BE2C (cell line): Measurements from ENCODE around the gene PSMC1.

Experiments
- DNase-seq: peaks from one replicate; pipeline ENCODE4 v3.0.0-alpha.2; 2020
- H3K27me3 ChIP-seq: fragments of 250-450 bp; sonication (Bioruptor Pico); 2 replicates; pipeline ENCODE4 v1.5.1; 2020; ENCODE audit warnings: mild to moderate bottlenecking
- H3K36me3 ChIP-seq: fragments of 250-450 bp; sonication (Bioruptor Pico); 2 replicates; pipeline ENCODE4 v1.5.1; 2020; ENCODE audit warnings: mild to moderate bottlenecking
- H3K4me1 ChIP-seq: fragments of 250-450 bp; sonication (Bioruptor Pico); 2 replicates; pipeline ENCODE4 v1.5.1; 2020
- H3K4me3 ChIP-seq: 2 replicates; pipeline ENCODE4 v1.5.1; 2011; ENCODE audit warnings: low read depth, low read length
- H3K9me3 ChIP-seq: fragments of 250-450 bp; sonication (Bioruptor Pico); 2 replicates; pipeline ENCODE4 v1.5.1; 2020
- CTCF ChIP-seq: IDR thresholded peaks from 2 replicates; pipeline ENCODE4 v1.5.1; 2012; ENCODE audit warnings: mild to moderate bottlenecking, low read depth, low read length

The PSMC1 gene

GRCh38 chr14:90319173-90319572 lies 62.8 kb downstream of the PSMC1 start:
- Histone ChIP-seq H3K27me3 (no peaks in the 10 kb centered on the region), H3K4me1 (no peaks in the 10 kb centered on the region), H3K4me3 (no peak overlapping the region), H3K36me3 (peaks cover 26% of the 10 kb centered on the region), H3K9me3 (no peaks in the 10 kb centered on the region)
- DNase-seq: no peak
- TF ChIP-seq CTCF: no peak

GRCh38 chr14:90319634-90320541 lies 63.5 kb downstream of the PSMC1 start:
- DNase-seq: no peak
- Histone ChIP-seq H3K36me3 (peaks cover 20% of the 10 kb centered on the region), H3K9me3 (no peaks in the 10 kb centered on the region), H3K27me3 (no peaks in the 10 kb centered on the region), H3K4me1 (no peaks in the 10 kb centered on the region), H3K4me3 (no peak overlapping the region)
- TF ChIP-seq CTCF: no peak

- peaks cover 5% of the 10 kb centered on the region for H3K36me3 ChIP-seq
Observed at GRCh38 chr14:90321891-90322290, 65.5 kb downstream of the PSMC1 start.

More at GRCh38 chr14:90321891-90322290, 65.5 kb downstream of the PSMC1 start:
- no peak for TF ChIP-seq CTCF
- Histone ChIP-seq H3K4me3 (no peak overlapping the region), H3K27me3 (no peaks in the 10 kb centered on the region), H3K9me3 (no peaks in the 10 kb centered on the region), H3K4me1 (no peaks in the 10 kb centered on the region)
- DNase-seq: no peak
